CD14-positive monocyte (primary cell): Measurements from ENCODE around the gene HPSE2. TPM values are rescaled to one million over a fixed set of nuclear protein-coding genes. Genes with fewer than 3 reads are reported as not detected.

Experiments used
- DNase-seq, 3 donors: peaks; one replicate each; pipeline ENCODE4 v3.0.0-alpha.2; 2011 to 2022
- H2AFZ ChIP-seq: 2 replicates; pipeline ENCODE4 v1.6.0; 2012; ENCODE audit warnings: mild to moderate bottlenecking, low read depth, low read length, inconsistent platforms; ENCODE audit not compliant: insufficient read depth, poor library complexity, severe bottlenecking
- H3K27ac ChIP-seq, 2 donors: 1 replicate in 1 of 2; 2 replicates in 1 of 2; pipeline ENCODE4 v1.5.1; 2012 to 2013; ENCODE audit warnings: low read length in 2 of 2, control low read depth in 1 of 2, inconsistent platforms in 1 of 2, low read depth in 1 of 2, mild to moderate bottlenecking in 1 of 2
- H3K27me3 ChIP-seq, 2 donors: one replicate each; pipeline versions ENCODE4 v1.6.0 to v1.6.1; 2011 to 2013; ENCODE audit warnings: low read length in 2 of 2; ENCODE audit not compliant: control insufficient read depth in 2 of 2, insufficient read depth in 2 of 2
- H3K36me3 ChIP-seq, 2 donors: replicated peaks in 1 of 2; 1 replicate in 1 of 2; 2 replicates in 1 of 2; pipeline versions ENCODE4 v1.5.1 to v1.6.1; 2012 to 2013; ENCODE audit warnings: low read length in 2 of 2, control low read depth in 1 of 2, inconsistent platforms in 1 of 2, mild to moderate bottlenecking in 1 of 2; ENCODE audit not compliant: insufficient read depth in 2 of 2, control insufficient read depth in 1 of 2
- H3K4me1 ChIP-seq, 2 donors: 1 replicate in 1 of 2; 2 replicates in 1 of 2; pipeline versions ENCODE4 v1.5.1 to v1.6.1; 2012 to 2013; ENCODE audit warnings: low read length in 2 of 2, control low read depth in 1 of 2, inconsistent platforms in 1 of 2, mild to moderate bottlenecking in 1 of 2, moderate library complexity in 1 of 2; ENCODE audit not compliant: insufficient read depth in 2 of 2, control insufficient read depth in 1 of 2
- H3K4me2 ChIP-seq: replicated peaks from 2 replicates; pipeline ENCODE3; 2012; ENCODE audit warnings: low read length, moderate library complexity, mild to moderate bottlenecking; ENCODE audit not compliant: poor library complexity, severe bottlenecking; ENCODE audit errors: extremely low read depth
- H3K4me3 ChIP-seq, 3 experiments: fragments of 200-600 bp in 1 of 3; sonication (generic) in 1 of 3; replicated peaks in 1 of 3; 1 replicate in 2 of 3; 2 replicates in 1 of 3; pipeline ENCODE4 v1.5.1; 2011 to 2013; ENCODE audit warnings: low read length in 3 of 3, mild to moderate bottlenecking in 3 of 3, control low read depth in 2 of 3, low read depth in 2 of 3, inconsistent platforms in 1 of 3, moderate library complexity in 1 of 3
- H3K79me2 ChIP-seq: 2 replicates; pipeline ENCODE4 v1.6.0; 2012; ENCODE audit warnings: mild to moderate bottlenecking, control low read depth, inconsistent platforms, low read length, moderate library complexity; ENCODE audit not compliant: insufficient read depth
- H3K9ac ChIP-seq: 2 replicates; pipeline ENCODE4 v1.6.0; 2017; ENCODE audit warnings: low read length, mild to moderate bottlenecking; ENCODE audit not compliant: insufficient read depth, poor library complexity, severe bottlenecking
- H3K9me3 ChIP-seq, 2 donors: replicated peaks in 1 of 2; 1 replicate in 1 of 2; 2 replicates in 1 of 2; pipeline versions ENCODE4 v1.5.1 to v1.6.1; 2012 to 2013; ENCODE audit warnings: low read length in 2 of 2, control low read depth in 1 of 2; ENCODE audit not compliant: control insufficient read depth in 1 of 2, insufficient read depth in 1 of 2
- H4K20me1 ChIP-seq: 2 replicates; pipeline ENCODE4 v1.6.0; 2012; ENCODE audit warnings: mild to moderate bottlenecking, low read length, control low read depth, moderate library complexity; ENCODE audit not compliant: insufficient read depth
- H3K27ac Mint-ChIP-seq, 7 donors: one replicate each; pipeline ENCODE4 v1.8.0; 2020; ENCODE audit warnings: mild to moderate bottlenecking in 7 of 7, mixed read lengths in 7 of 7, moderate library complexity in 6 of 7, inconsistent platforms in 2 of 7
- H3K27me3 Mint-ChIP-seq, 3 donors: one replicate each; pipeline ENCODE4 v1.8.0; 2021 to 2022; ENCODE audit warnings: low read depth in 3 of 3, mild to moderate bottlenecking in 3 of 3, mixed read lengths in 3 of 3, moderate library complexity in 3 of 3, inconsistent platforms in 1 of 3
- H3K36me3 Mint-ChIP-seq, 2 donors: one replicate each; pipeline ENCODE4 v1.8.0; 2020; ENCODE audit warnings: mixed read lengths in 2 of 2, inconsistent platforms in 1 of 2, mild to moderate bottlenecking in 1 of 2
- H3K4me1 Mint-ChIP-seq: one replicate; pipeline ENCODE4 v1.8.0; 2020; ENCODE audit warnings: mild to moderate bottlenecking, mixed read lengths
- H3K4me3 Mint-ChIP-seq, 2 donors: one replicate each; pipeline ENCODE4 v1.8.0; 2020; ENCODE audit warnings: mild to moderate bottlenecking in 2 of 2, mixed read lengths in 2 of 2, moderate library complexity in 1 of 2
- H3K9me3 Mint-ChIP-seq, 7 donors: one replicate each; pipeline ENCODE4 v1.8.0; 2020 to 2022; ENCODE audit warnings: mixed read lengths in 7 of 7, mild to moderate bottlenecking in 6 of 7, moderate library complexity in 6 of 7, inconsistent platforms in 2 of 7
- WGBS: methylation state at CpG from one replicate; pipeline ENCODE4 v1.1.5; 2013; ENCODE audit warnings: missing lambda C conversion rate; ENCODE audit not compliant: insufficient coverage; 5-methylcytosine and 5-hydroxymethylcytosine counted together
- intact Hi-C, 2 donors: fragments of 100-400 bp; cut with micrococcal nuclease; formaldehyde crosslinking; loops; one replicate each; pipeline versions ENCODE4 v1.15.0 to v1.15.1; 2023
- polyA plus RNA-seq, 3 donors: library from polyadenylated mRNA; depleted of rRNA in 1 of 3; unstranded in 2 of 3; stranded (reverse) in 1 of 3; fragments of 300-500 nt in 2 of 3; fragments of >200 nt in 1 of 3; fragmentation: Illumina TruSeq in 2 of 3; gene quantifications; 1 replicate in 2 of 3; 2 replicates in 1 of 3; pipeline ENCODE4 v1.2.3, GENCODE V29; 2012 to 2021
- TF ChIP-seq, protein P1 (sequence below): fragments of 200-600 bp; IDR thresholded peaks from one replicate; pipeline ENCODE4 v1.8.0; 2022; ENCODE audit warnings: antibody characterized with exemption, mild to moderate bottlenecking

Gene HPSE2
- polyA plus RNA-seq, 3 donors, result not detected

DNA sequence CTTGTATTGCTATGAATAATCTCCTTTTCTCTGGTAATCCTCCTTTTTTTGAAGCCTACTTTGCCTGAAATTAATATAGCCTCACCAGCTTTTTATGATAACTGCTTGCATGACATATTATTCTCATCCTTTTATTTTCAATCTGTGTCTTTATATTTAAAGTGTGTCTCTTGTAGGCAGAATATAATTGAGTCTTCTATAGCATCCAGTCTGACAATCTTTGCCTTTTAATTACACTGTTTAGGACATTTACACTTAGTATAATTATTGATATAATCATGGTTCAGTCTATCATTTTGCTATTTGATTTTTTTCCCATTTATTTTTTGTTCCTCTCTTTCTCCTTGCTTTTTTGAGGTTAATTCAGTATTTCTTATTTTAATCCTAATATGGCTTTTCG lies 548.0 kb downstream of the HPSE2 start:
- no peaks in the 10 kb centered on the region for H3K4me1 ChIP-seq
- no peak overlapping the region for H2AFZ ChIP-seq
- TF ChIP-seq, protein P1, sequence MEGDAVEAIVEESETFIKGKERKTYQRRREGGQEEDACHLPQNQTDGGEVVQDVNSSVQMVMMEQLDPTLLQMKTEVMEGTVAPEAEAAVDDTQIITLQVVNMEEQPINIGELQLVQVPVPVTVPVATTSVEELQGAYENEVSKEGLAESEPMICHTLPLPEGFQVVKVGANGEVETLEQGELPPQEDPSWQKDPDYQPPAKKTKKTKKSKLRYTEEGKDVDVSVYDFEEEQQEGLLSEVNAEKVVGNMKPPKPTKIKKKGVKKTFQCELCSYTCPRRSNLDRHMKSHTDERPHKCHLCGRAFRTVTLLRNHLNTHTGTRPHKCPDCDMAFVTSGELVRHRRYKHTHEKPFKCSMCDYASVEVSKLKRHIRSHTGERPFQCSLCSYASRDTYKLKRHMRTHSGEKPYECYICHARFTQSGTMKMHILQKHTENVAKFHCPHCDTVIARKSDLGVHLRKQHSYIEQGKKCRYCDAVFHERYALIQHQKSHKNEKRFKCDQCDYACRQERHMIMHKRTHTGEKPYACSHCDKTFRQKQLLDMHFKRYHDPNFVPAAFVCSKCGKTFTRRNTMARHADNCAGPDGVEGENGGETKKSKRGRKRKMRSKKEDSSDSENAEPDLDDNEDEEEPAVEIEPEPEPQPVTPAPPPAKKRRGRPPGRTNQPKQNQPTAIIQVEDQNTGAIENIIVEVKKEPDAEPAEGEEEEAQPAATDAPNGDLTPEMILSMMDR, result no peak
- Mint-ChIP-seq H3K4me1 (no peaks in the 10 kb centered on the region), H3K4me3 (no peak overlapping the region), H3K9me3 (peaks cover 0 to 12% (median 9%) of the 10 kb centered on the region in 7 donors), H3K27me3 (peaks cover 2 to 6% (median 2%) of the 10 kb centered on the region in 3 donors), H3K27ac (no peak overlapping the region), H3K36me3 (no peaks in the 10 kb centered on the region)
- no peaks in the 10 kb centered on the region for H3K79me2 ChIP-seq
- H3K4me2 ChIP-seq, result no peak overlapping the region
- no peak overlapping the region for H3K9ac ChIP-seq
- peaks cover 0 to 4% of the 10 kb centered on the region in 2 donors for H3K9me3 ChIP-seq
- no CpG with 5 or more reads among the region's 1 CpG for WGBS
- no peaks in the 10 kb centered on the region for H3K36me3 ChIP-seq
- H3K4me3 ChIP-seq, result no peak overlapping the region
- intact Hi-C loops, result no loop called here
- no peak for DNase-seq
- H3K27me3 ChIP-seq, result peaks cover 0 to 1% of the 10 kb centered on the region in 2 donors
- no peak overlapping the region for H3K27ac ChIP-seq
- no peaks in the 10 kb centered on the region for H4K20me1 ChIP-seq

DNA sequence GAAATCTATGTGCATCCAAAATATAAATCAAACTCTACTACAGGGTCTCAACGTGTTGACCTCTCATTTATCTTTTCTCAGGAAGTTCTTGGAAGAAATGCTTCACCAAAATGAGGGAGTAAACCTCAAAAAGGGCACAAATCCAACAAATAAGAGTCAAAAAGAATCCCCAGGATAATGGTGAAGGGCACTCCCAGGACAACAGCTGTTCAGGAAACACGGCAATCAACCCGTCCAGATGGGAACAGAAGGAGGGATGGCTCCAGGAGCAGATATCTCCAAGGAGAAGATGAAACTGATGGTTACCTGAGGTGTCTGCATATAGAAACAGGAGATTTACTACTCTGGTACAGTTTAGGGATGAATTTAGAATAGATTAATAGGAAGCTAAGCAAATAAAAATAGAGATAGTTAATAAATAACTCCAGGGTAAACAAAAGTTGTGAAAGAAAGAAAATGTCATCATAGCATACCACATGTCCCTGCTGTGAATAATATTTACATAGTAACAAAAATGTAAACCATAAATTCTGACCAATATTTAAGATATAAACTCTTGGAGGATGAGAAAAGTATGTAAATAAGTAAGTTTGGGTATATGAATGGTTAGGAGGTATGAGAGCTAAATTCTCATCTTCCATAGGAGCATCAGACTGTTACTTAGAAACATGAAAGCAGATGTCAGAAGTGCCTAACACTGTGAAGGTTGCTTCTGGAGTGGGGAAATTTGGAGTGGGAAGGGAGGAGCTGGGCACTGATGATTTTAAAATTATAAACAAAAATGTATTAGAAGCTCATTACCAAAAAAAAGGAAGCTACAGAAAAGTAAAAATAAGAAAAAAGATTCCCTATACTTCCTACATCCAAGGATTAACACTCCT lies 551.4 kb downstream of the HPSE2 start:
- Histone ChIP-seq H3K27me3 (peaks cover 0 to 2% of the 10 kb centered on the region in 2 donors), H3K4me1 (no peaks in the 10 kb centered on the region), H3K9ac (no peak overlapping the region), H3K27ac (no peak overlapping the region), H3K79me2 (no peaks in the 10 kb centered on the region), H3K36me3 (no peaks in the 10 kb centered on the region), H4K20me1 (no peaks in the 10 kb centered on the region), H2AFZ (no peak overlapping the region), H3K4me3 (no peak overlapping the region), H3K9me3 (peaks cover 0 to 4% of the 10 kb centered on the region in 2 donors), H3K4me2 (no peak overlapping the region)
- intact Hi-C loops, result no loop called here
- peaks cover 2 to 12% (median 2%) of the 10 kb centered on the region in 3 donors for H3K27me3 Mint-ChIP-seq
- DNase-seq, result no peak
- H3K27ac Mint-ChIP-seq, result no peak overlapping the region
- 40% methylated on average over 2 of the region's 3 CpGs for WGBS
- peaks cover 0 to 12% (median 9%) of the 10 kb centered on the region in 7 donors for H3K9me3 Mint-ChIP-seq
- no peaks in the 10 kb centered on the region for H3K36me3 Mint-ChIP-seq
- TF ChIP-seq, protein P1, result no peak
- H3K4me3 Mint-ChIP-seq, result no peak overlapping the region
- H3K4me1 Mint-ChIP-seq, result no peaks in the 10 kb centered on the region
